Prostate gland (tissue), 2 donors: ENCODE measurements around the gene PRPF6. TPM values are rescaled to one million over a fixed set of nuclear protein-coding genes. Genes with fewer than 3 reads are reported as not detected.

Experiments used
- DNase-seq: peaks from one replicate; pipeline ENCODE4 v3.0.0-alpha.2; 2019; ENCODE audit warnings: low spot score
- H3K27ac ChIP-seq, 2 donors: fragments of 200-600 bp; sonication (generic); 2 replicates each; pipeline ENCODE4 v1.5.1; 2017 to 2019
- H3K27me3 ChIP-seq: fragments of 200-600 bp; sonication (generic); replicated peaks from 2 replicates; pipeline ENCODE4 v1.5.1; 2019; ENCODE audit not compliant: insufficient read depth
- H3K36me3 ChIP-seq, 2 donors: fragments of 200-600 bp; sonication (generic); 1 replicate in 1 of 2; 2 replicates in 1 of 2; pipeline versions ENCODE4 v1.5.1 to v1.8.1; 2017 to 2019
- H3K4me1 ChIP-seq: fragments of 200-600 bp; sonication (generic); replicated peaks from 2 replicates; pipeline ENCODE4 v1.5.1; 2019
- H3K4me3 ChIP-seq, 2 donors: fragments of 200-600 bp; sonication (generic); 2 replicates each; pipeline ENCODE4 v1.5.1; 2017 to 2019
- H3K9me3 ChIP-seq: fragments of 200-600 bp; sonication (generic); 2 replicates; pipeline ENCODE4 v1.5.1; 2017
- CTCF ChIP-seq, 4 experiments: fragments of 200-600 bp in 2 of 4; fragments of 450-650 bp in 2 of 4; sonication (generic) in 2 of 4; IDR thresholded peaks; 1 replicate in 3 of 4; 2 replicates in 1 of 4; pipeline ENCODE4 v1.5.1; 2016 to 2019; ENCODE audit warnings: antibody characterized with exemption in 4 of 4, mild to moderate bottlenecking in 2 of 4, moderate library complexity in 2 of 4
- POLR2A ChIP-seq: fragments of 450-650 bp; IDR thresholded peaks from one replicate; pipeline ENCODE4 v1.6.1; 2016; ENCODE audit warnings: antibody characterized with exemption, mild to moderate bottlenecking
- POLR2AphosphoS5 ChIP-seq: sonication (generic); formaldehyde crosslinking; IDR thresholded peaks from one replicate; pipeline ENCODE4 v1.6.1; 2017; ENCODE audit warnings: antibody characterized with exemption
- WGBS: methylation state at CpG from one replicate; pipeline ENCODE4 v1.1.5; 2018; 5-methylcytosine and 5-hydroxymethylcytosine counted together
- intact Hi-C: fragments of 100-400 bp; cut with DNase I; formaldehyde crosslinking; loops from one replicate; pipeline ENCODE4 v1.14.2; 2022
- microRNA counts, 2 donors: library from miRNA; unstranded; fragments of <30 nt; microRNA quantifications; one replicate each; lab custom pipeline; 2016 to 2017
- microRNA-seq: library from miRNA; unstranded; fragments of <30 nt; microRNA quantifications from one replicate; pipeline ENCODE4, GENCODE V29; 2016
- small RNA-seq, 2 donors: library from RNA; depleted of rRNA; stranded (forward); fragments of <200 nt; gene quantifications; one replicate each; pipeline ENCODE3, GENCODE V24; 2016
- total RNA-seq, 2 donors: library from RNA; depleted of rRNA; stranded (reverse); fragments of >200 nt; gene quantifications; one replicate each; pipeline ENCODE4 v1.1.0, GENCODE V29; 2016

PRPF6 gene
- total RNA-seq, 2 donors from 2014 or later = 60.9 to 99.6 TPM

GRCh38 chr20:64082126-64082731 is 101.3 kb downstream of the PRPF6 start:
- Histone ChIP-seq H3K27ac (no peak overlapping the region), H3K9me3 (no peaks in the 10 kb centered on the region), H3K27me3 (no peaks in the 10 kb centered on the region), H3K36me3 (no peaks in the 10 kb centered on the region), H3K4me3 (no peak overlapping the region), H3K4me1 (peaks cover 9% of the 10 kb centered on the region)
- WGBS = 37% methylated on average over 13 of the region's 13 CpGs
- intact Hi-C loops = no loop called here
- TF ChIP-seq POLR2A (no peak), CTCF (IDR thresholded peaks at IDR 0.05) (no peak), POLR2AphosphoS5 (no peak)
- no peak for DNase-seq

MicroRNA genes within 50 kb of the gene (microRNA counts, 767-probe panel; counts per million panel counts)
- 0 to 431 counts per million in 2 donors for microRNA hsa-miR-1914-5p (lab: Ali Mortazavi, UCI)
- microRNA hsa-miR-647 (lab: Ali Mortazavi, UCI) = 0 to 431 counts per million in 2 donors

Small RNAs within 50 kb of the gene (microRNA-seq; reads per million reads assigned to microRNA genes)
- gene MIR1914 (not detected), gene MIR647 (0.34 reads per million), gene MIR6813 (0.50 reads per million)

Small RNAs within 50 kb of the gene (small RNA-seq; reads per million reads assigned to genes)
- gene AL355803.1 (0 reads per million in 2 donors), gene MIR647 (0 reads per million in 2 donors), gene MIR6813 (0 to 0.20 reads per million in 2 donors)

Other genes with a start within 250 kb of the PRPF6 start
- gene LIME1, start 244.5 kb upstream of the PRPF6 start, total RNA-seq = 10 to 100 TPM; 35.0 to 44.4 TPM
- gene SLC2A4RG, start 241.4 kb upstream of the PRPF6 start, total RNA-seq = 100 to 1,000 TPM; 140 to 155 TPM
- gene ZBTB46, start 149.9 kb upstream of the PRPF6 start, total RNA-seq = 10 to 100 TPM in 1 of 2 donors, 1 to 10 TPM in 1; 7.9 to 12.2 TPM
- 1 to 10 TPM in 1 of 2 donors, not detected in 1; 1.6 TPM for gene ABHD16B, start 119.6 kb upstream of the PRPF6 start, total RNA-seq
- 100 to 1,000 TPM; 105 to 127 TPM for gene TPD52L2, start 115.9 kb upstream of the PRPF6 start, total RNA-seq
- gene DNAJC5, start 86.0 kb upstream of the PRPF6 start, total RNA-seq = 10 to 100 TPM; 44.4 to 66.6 TPM
- gene UCKL1, start 24.7 kb upstream of the PRPF6 start, total RNA-seq = 10 to 100 TPM; 46.6 to 66.2 TPM
- 10 to 100 TPM; 12.2 to 24.6 TPM for gene ZNF512B, start 11.2 kb upstream of the PRPF6 start, total RNA-seq
- 10 to 100 TPM in 1 of 2 donors, 1 to 10 TPM in 1; 6.0 to 14.7 TPM for gene SAMD10, start 1.5 kb upstream of the PRPF6 start, total RNA-seq
- 1 to 10 TPM in 1 of 2 donors, under 1 TPM in 1; 0.64 to 3.1 TPM for gene C20orf204, start 55.0 kb downstream of the PRPF6 start, total RNA-seq
- 10 to 100 TPM in 1 of 2 donors, 1 to 10 TPM in 1; 4.7 to 12.8 TPM for gene SOX18, start 68.5 kb downstream of the PRPF6 start, total RNA-seq
- 10 to 100 TPM; 45.0 to 69.5 TPM for gene TCEA2, start 82.1 kb downstream of the PRPF6 start, total RNA-seq
- 10 to 100 TPM; 13.3 to 15.1 TPM for gene RGS19, start 98.4 kb downstream of the PRPF6 start, total RNA-seq
- gene OPRL1, start 99.0 kb downstream of the PRPF6 start, total RNA-seq = 1 to 10 TPM; 1.5 to 2.9 TPM
- 10 to 100 TPM in 1 of 2 donors, not detected in 1; 10.2 TPM for gene LKAAEAR1, start 103.3 kb downstream of the PRPF6 start, total RNA-seq
- gene NPBWR2, start 126.4 kb downstream of the PRPF6 start, total RNA-seq = not detected
- under 1 TPM; 0.27 to 0.74 TPM for gene MYT1, start 183.3 kb downstream of the PRPF6 start, total RNA-seq